VCaP (cell line): Measurements from ENCODE around the gene UPK1B.
A peak's percentile ranks its signal among the peaks of the same experiment; 100 is the strongest.

ENCODE experiments used
- H3K27ac ChIP-seq: fragments of 450-650 bp; 2 replicates; pipeline ENCODE4 v1.5.1; 2017
- CTCF ChIP-seq: fragments of 450-650 bp; conservative IDR thresholded peaks from 2 replicates; pipeline ENCODE4 v1.5.1; 2017; ENCODE audit warnings: mild to moderate bottlenecking, moderate library complexity

UPK1B gene

GRCh38 chr3:119220198-119220597 lies 46.8 kb downstream of the UPK1B start:
- TF ChIP-seq CTCF: no peak
- peak overlapping the region; percentile 53 for H3K27ac ChIP-seq

GRCh38 chr3:119220970-119221667 lies 47.7 kb downstream of the UPK1B start:
- TF ChIP-seq CTCF: no peak
- H3K27ac ChIP-seq: peak overlapping the region; percentile 53

GRCh38 chr3:119221779-119222320 lies 48.5 kb downstream of the UPK1B start:
- H3K27ac ChIP-seq: peak overlapping the region; percentile 53
- TF ChIP-seq CTCF: no peak

GRCh38 chr3:119222391-119222790 lies 49.0 kb downstream of the UPK1B start:
- no peak for TF ChIP-seq CTCF
- H3K27ac ChIP-seq: peak overlapping the region; percentile 53; the same call in 1 of the 2 replicates

GRCh38 chr3:119223511-119223910 lies 50.1 kb downstream of the UPK1B start:
- no peak for TF ChIP-seq CTCF
- H3K27ac ChIP-seq: no peak overlapping the region

GRCh38 chr3:119225121-119225520 lies 51.7 kb downstream of the UPK1B start:
- no peak overlapping the region for H3K27ac ChIP-seq

More at GRCh38 chr3:119225121-119225520, 51.7 kb downstream of the UPK1B start:
- no peak for TF ChIP-seq CTCF
